Measurements from ENCODE around the gene VPREB3.
"Not testable (repeated sequence)": the region's sequence is repeated elsewhere in the genome, so short reads cannot be mapped to it uniquely, and the experiment has no call there.

- TF ChIP-seq EZH2phosphoT487 (IDR thresholded peaks at IDR 0.05; ENCODE audit: low read depth, severe bottlenecking, unreplicated experiment); CTCF (IDR thresholded peaks at IDR 0.05; ENCODE audit: poor library complexity); EZH2 (IDR thresholded peaks at IDR 0.05; ENCODE audit: borderline replicate concordance): not testable (repeated sequence)
Measured at GRCh38 chr22:23728108-23728507, 26.1 kb downstream of the VPREB3 start.

All from hepatocyte (in vitro differentiated cells).